ENCODE measurements around the gene GID8.
"Not testable (repeated sequence)": the region's sequence is repeated elsewhere in the genome, so short reads cannot be mapped to it uniquely, and the experiment has no call there.

The GID8 gene

DNA sequence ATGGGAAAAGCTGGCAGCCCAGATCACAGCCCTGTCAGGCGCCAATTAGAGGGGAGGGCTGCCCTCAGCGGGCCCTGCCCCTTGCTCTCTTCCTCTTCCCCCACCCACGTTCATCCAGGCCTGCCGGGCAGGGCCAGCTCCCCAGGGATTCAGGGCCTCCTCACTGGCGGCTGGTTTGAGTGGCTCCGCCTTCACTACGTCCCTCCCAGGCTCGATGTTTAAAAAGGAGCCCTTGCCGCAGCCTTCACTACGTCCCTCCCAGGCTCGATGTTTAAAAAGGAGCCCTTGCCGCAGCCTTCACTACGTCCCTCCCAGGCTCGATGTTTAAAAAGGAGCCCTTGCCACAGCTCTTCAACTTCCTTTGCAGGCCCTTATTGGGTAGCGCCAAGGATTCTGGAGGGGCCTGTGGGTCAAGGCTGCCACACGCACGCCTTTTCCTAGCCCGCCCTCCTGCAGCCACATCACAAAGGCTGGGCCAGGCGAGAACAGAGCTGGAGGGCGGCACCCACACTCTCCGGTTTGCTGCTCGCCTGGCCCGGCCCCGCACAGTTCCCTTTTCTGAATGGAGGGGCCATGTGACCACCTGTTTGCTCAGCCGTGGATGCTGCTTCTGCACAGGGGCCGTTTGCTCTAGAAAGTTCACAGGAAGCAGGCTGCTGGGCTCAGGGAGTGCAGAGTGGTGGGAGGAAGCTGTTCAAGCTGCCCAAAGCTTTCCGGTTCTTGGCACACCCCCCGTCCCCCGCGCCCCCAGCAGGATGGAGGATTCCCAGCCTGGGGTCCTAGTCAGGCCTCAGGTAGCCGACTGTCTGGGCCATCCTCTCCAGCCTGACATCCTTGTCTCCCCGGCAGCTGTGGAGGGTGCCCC, 16.1 kb downstream of the GID8 start:
- Mint-ChIP-seq H3K4me3 (peak overlapping the region; percentile 73), H3K36me3 (peaks cover 7% of the 10 kb centered on the region), H3K4me1 (peaks cover 30% of the 10 kb centered on the region), H3K27me3 (no peaks in the 10 kb centered on the region), H3K27ac (peak overlapping the region; percentile 43), H3K9me3 (no peaks in the 10 kb centered on the region)

DNA sequence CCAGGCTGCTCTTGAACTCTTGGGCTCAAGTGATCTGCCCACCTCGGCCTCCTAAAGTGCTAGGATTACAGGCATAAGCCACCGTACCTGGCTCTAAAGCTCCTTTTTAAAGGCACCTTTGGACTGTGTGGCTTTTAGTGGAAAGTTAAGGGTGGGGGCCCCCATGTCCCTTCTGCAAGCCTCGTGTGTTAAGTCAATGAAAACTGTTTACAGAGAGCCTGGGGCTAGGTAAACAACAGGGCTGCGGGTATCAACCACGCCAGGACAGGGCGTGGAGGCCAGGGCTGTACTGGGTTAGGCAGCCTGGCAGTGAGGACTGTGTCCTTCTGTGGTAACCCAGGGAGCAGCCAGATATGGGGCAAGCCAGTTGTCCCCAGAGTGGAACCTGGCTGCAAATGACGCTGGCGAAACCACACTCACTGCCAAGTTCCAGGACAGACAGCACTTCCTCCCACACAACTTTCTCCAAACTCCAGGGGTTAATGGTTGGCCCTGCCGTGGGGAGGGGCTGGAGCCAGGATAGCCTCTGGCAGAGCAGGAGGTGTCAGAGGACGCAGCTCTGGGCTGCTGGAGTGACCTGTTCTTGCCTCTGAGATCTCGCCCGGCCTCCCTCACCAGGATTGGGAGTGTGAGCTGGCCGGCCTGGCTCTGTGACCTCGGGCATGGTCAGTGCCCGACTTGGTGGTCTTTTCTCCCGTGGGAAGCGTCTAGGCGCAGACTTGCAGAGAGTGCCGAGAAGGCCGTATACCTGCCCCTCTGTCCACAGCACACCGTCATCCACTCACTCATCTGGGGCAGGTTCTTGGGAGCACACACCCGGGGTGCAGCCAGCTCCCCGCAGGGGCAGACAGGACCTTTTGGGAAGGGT, 17.8 kb downstream of the GID8 start:
- Mint-ChIP-seq H3K9me3 (no peaks in the 10 kb centered on the region), H3K27me3 (no peaks in the 10 kb centered on the region), H3K36me3 (no peaks in the 10 kb centered on the region), H3K4me3 (no peak overlapping the region), H3K27ac (no peak overlapping the region), H3K4me1 (peaks cover 35% of the 10 kb centered on the region)

DNA sequence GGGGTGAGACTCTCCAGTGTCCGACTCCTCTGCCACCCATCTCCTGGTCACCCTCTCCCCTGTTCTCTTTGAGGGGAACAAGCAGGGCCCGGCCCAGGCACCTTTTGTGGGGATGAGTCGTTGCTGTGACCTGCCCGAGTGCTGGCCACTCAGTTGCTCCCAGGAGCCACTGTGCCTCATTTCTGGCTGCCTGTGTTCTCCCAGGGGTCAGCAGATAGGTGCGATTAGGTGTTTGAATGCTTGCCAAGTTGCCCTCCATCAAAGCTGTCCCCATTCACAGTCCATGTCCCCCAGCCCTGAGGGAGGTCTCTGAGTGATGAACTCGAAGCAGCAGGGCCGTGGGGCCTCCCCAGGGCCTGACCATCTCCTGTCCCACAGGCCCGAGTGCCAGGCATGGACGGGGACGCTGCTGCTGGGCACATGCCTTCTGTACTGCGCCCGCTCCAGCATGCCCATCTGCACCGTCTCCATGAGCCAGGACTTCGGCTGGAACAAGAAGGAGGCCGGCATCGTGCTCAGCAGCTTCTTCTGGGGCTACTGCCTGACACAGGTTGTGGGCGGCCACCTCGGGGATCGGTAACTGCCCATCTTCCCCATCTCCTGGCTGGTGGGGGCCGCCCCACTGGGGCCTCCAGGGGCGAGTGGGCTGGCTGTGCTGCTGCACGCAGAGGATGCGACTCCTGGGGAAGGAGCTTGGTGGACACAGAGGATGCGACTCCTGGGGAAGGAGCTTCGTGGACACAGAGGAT, 18.6 kb downstream of the GID8 start:
- Mint-ChIP-seq H3K27me3 (no peaks in the 10 kb centered on the region), H3K9me3 (no peaks in the 10 kb centered on the region), H3K4me3 (no peak overlapping the region)

DNA sequence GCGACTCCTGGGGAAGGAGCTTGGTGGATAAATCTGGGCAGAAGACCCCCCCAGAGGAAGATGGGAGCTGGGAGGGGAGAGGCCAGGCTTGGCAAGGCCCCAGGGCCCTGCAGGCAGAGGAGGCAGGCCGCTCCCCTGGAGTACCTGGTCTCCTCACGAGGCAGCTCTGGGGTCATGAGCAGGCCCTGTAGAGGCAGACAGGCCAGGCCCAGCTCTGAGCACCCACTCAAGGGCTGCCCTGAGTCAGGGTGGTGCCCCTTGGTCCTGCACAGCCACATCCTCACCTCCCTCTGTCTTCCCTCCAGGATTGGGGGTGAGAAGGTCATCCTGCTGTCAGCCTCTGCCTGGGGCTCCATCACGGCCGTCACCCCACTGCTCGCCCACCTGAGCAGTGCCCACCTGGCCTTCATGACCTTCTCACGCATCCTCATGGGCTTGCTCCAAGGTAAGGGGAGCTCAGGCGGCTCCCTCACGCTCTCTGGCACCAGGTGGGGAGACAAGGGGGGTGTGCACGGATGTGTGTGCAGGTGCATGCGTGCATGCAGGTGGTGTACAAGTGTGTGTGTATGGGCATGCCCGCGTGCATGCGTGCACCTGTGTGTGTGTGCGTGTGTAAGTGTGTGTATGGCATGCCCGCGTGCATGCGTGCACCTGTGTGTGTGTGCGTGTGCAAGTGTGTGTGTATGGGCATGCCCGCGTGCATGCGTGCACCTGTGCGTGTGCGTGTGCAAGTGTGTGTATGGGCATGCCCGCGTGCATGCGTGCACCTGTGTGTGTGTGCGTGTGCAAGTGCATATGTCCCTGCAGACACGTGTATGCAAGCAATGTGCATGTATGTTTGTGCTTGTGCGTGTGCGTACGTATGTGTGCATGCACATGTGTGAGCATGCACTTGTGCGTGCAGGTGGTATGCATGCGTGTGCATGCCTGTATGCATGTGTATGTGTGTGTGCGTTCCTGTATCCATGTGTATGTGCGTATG, 19.5 kb downstream of the GID8 start:
- Mint-ChIP-seq H3K36me3 (no peaks in the 10 kb centered on the region), H3K27me3 (no peaks in the 10 kb centered on the region), H3K4me3 (no peak overlapping the region), H3K9me3 (no peaks in the 10 kb centered on the region), H3K4me1 (peaks cover 26% of the 10 kb centered on the region), H3K27ac (no peak overlapping the region)

More for the DNA sequence above, 18.6 kb downstream of the GID8 start:
- peaks cover 30% of the 10 kb centered on the region for H3K4me1 Mint-ChIP-seq
- no peaks in the 10 kb centered on the region for H3K36me3 Mint-ChIP-seq
- H3K27ac Mint-ChIP-seq = no peak overlapping the region

DNA sequence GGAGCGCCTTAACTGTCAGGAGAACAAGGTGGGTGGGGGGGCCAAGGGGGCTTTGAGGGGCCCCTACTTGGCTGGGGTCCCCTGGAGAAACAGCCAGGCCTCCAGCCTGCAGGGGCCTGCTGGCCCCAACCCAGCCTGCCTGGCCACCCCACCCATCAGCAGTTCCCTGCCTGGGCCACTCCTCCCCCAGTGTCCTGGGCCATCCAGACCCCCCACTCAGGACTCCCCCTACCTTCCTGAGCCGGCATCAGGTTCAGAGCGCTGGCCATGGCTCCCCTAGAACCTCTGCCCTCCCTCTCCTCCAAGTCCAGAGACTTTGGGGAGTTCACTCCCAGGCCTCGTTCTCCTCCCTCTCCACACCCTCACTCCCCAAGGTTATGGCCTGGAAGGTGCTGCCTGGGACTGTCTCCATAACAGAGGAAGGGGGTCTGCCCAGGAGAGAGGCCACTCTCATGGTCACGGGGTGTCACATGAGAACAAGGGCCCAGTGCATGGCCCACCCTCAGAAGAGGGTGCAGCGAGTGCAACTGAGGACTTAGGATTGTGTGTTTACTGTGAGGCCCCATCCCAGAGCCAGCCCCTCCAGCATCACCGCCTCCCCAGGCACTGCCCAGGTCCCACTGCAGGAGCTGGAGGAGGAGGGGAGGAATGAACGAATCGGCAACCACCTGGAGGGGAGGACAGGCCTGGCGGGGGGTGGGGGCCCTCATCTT, 20.6 kb downstream of the GID8 start:
- Mint-ChIP-seq H3K4me3 (no peak overlapping the region), H3K27me3 (no peaks in the 10 kb centered on the region), H3K36me3 (no peaks in the 10 kb centered on the region), H3K27ac (no peak overlapping the region), H3K4me1 (peaks cover 24% of the 10 kb centered on the region), H3K9me3 (no peaks in the 10 kb centered on the region)

DNA sequence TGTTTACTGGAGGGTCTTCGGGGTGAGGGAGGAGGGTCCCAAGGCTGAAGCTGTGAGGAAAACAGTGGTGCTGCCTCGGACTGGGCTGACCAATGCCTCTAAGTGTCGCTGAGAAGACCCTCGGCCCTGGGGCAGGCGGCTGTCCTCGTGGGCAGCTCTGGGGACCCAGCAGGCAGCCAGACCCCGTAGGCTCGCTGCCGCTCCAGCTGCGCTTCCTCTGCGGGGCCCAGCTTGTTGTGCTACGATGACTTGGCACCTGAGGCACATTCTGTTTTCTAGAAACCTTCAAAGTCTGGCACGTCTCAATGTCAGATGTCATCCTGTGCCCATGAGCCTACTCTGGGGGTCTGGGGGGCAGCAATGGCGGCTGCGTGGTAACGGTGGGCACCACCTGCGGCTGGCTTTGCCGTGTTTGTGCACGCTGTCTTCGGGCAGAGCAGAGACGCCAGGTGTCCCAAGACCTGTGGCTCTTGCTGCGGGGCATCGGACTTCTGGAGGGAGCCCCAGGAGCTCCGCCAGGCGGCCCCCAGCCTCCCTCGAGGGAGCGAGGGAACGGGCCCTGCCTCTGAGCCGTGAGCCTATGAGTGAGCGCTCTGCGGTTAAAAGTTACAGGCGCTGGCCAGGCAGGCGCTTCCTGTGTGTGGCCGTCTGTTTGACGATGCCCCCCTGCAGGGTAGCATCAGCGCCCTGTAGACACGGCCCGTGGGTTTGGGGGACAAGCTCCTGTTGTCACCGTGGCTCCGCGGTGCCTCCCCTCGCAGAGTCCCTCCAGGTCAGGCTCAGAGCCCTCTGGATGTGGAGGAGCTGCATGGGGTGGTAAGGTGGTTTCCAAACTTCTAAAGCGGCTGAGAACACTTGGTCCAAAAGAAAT, 21.4 kb downstream of the GID8 start:
- H3K4me1 Mint-ChIP-seq = peaks cover 16% of the 10 kb centered on the region
- H3K36me3 Mint-ChIP-seq = no peaks in the 10 kb centered on the region
- no peak overlapping the region for H3K27ac Mint-ChIP-seq
- no peaks in the 10 kb centered on the region for H3K9me3 Mint-ChIP-seq
- no peaks in the 10 kb centered on the region for H3K27me3 Mint-ChIP-seq
- H3K4me3 Mint-ChIP-seq = no peak overlapping the region

DNA sequence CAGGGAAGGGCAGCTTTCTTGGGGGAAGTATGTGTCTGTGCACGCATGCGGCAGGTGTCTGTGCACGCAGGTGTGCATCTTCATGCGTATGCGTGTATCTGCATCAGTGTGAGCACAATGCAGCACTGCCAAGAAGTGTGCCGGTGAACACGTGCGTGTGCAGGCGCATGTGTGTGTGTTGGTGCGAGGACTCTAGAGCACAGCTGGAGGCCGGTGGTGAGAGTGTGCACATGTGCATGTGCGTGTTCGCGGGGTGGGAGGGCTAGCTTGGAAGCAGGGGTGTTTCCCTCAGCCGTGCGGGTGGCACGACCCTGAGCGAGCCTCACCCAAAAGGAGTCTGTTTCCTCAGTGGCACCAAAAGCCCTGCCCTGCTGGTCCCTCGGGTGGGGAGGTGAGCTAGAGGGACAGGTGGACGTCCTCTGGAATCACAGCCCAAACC, 22.1 kb downstream of the GID8 start:
- H3K36me3 Mint-ChIP-seq = no peaks in the 10 kb centered on the region
- peaks cover 10% of the 10 kb centered on the region for H3K4me1 Mint-ChIP-seq
- H3K4me3 Mint-ChIP-seq = no peak overlapping the region
- no peak overlapping the region for H3K27ac Mint-ChIP-seq
- no peaks in the 10 kb centered on the region for H3K9me3 Mint-ChIP-seq
- no peaks in the 10 kb centered on the region for H3K27me3 Mint-ChIP-seq

DNA sequence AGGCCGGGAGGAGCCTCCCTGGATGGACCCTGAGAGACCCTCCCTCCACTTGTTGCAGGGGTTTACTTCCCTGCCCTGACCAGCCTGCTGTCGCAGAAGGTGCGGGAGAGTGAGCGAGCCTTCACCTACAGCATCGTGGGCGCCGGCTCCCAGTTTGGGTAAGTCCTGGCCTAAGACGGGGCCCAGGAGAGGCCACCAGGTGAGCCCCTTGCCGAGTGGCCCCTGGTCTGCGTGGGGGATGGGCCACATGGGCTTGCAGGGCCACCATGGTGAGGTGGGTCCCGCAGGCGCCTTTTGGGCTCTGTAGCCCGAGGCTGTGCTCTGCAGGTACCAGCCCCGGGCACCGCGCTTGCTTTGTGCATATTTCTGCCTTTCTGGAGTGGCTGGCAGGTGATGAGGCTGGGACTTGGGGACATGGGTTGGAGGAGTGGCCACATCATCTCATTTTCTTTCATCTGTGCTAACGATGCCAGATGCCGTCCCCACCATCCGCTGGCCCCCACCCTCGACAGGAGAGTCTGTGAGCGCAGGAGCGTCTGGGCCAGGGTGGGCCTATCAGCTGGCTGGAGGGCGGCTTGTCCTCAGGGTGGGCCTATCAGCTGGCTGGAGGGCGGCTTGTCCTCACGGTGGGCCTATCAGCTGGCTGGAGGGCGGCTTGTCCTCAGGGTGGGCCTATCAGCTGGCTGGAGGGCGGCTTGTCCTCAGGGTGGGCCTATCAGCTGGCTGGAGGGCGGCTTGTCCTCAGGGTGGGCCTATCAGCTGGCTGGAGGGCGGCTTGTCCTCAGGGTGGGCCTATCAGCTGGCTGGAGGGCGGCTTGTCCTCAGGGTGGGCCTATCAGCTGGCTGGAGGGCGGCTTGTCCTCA, 22.7 kb downstream of the GID8 start:
- H3K4me3 Mint-ChIP-seq, H3K9me3 Mint-ChIP-seq, H3K36me3 Mint-ChIP-seq, H3K27me3 Mint-ChIP-seq: not testable (repeated sequence)
- peak overlapping the region; percentile 55 for H3K27ac Mint-ChIP-seq
- H3K4me1 Mint-ChIP-seq = peaks cover 10% of the 10 kb centered on the region

DNA sequence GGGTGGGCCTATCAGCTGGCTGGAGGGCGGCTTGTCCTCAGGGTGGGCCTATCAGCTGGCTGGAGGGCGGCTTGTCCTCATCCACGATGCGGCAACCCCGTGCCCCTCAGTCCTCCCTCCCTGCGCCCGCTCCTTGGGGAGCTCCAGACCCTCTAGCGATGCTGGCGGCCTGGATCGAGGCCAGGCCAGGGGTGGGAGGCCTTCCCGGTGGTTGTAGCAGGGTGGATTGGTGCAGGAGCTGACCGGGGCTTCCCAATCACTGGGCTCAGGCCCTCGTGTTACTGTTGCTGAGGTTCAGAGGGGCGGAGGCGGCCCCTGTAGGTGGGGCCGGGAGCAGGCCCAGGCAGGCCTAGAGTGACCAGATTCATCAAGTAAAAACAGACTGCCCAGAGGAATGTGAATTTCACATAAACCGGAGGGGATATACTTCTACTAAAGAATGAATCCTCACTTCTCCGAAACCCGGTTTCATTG, 23.4 kb downstream of the GID8 start:
- no peaks in the 10 kb centered on the region for H3K27me3 Mint-ChIP-seq
- no peaks in the 10 kb centered on the region for H3K9me3 Mint-ChIP-seq
- no peaks in the 10 kb centered on the region for H3K36me3 Mint-ChIP-seq
- peaks cover 10% of the 10 kb centered on the region for H3K4me1 Mint-ChIP-seq
- no peak overlapping the region for H3K27ac Mint-ChIP-seq
- H3K4me3 Mint-ChIP-seq = no peak overlapping the region

DNA sequence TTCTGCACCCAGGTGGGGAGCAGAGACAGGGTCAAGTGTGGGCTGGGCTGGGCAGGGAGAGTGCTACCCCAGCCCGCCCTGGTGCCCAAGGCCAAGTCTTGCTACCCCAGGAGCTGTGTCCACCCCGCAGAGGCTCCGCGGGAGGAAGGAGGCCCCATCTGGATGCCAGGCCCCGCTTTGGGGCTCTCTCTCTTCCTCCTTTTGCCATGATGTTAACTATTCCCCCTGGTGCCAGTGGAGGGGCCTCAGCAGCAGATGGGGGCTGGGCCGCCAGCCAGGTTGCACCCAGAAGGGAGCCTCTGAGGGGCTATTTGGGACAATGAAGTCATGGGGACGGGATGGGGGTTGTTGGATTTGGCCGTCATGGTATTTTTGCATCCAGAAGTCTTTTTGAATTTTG, 23.9 kb downstream of the GID8 start:
- no peak overlapping the region for H3K27ac Mint-ChIP-seq
- no peak overlapping the region for H3K4me3 Mint-ChIP-seq
- H3K4me1 Mint-ChIP-seq = peaks cover 10% of the 10 kb centered on the region
- H3K36me3 Mint-ChIP-seq = no peaks in the 10 kb centered on the region
- no peaks in the 10 kb centered on the region for H3K27me3 Mint-ChIP-seq
- no peaks in the 10 kb centered on the region for H3K9me3 Mint-ChIP-seq

DNA sequence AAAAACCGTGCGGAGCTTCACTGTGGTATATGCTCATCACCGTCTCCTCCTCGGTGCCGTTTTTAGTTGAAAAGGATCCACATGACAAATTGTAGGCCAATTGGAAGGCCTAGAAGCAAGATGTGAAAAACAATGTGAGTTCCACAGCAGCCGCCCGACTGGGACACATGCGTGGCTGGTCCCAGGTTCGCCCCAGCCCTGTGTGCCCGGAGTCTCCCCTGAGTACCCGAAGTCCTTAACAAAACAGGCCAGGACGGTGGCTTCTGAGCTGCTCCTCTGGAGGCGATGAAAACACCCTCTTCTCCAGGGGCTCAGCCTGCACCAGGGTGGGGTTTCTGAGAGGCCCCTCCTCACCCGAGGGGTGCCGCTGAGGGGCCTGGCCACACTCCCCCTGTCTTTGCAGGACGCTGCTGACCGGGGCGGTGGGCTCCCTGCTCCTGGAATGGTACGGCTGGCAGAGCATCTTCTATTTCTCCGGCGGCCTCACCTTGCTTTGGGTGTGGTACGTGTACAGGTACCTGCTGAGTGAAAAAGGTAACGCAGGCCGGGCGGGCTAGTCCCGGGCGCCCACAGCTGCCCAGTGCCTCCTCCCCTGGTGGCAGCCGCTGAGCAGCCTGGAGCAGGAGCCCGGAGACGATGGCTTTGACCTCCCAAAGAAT, 24.4 kb downstream of the GID8 start:
- H3K4me1 Mint-ChIP-seq = peaks cover 10% of the 10 kb centered on the region
- no peak overlapping the region for H3K4me3 Mint-ChIP-seq
- no peak overlapping the region for H3K27ac Mint-ChIP-seq
- H3K9me3 Mint-ChIP-seq = no peaks in the 10 kb centered on the region
- H3K27me3 Mint-ChIP-seq = no peaks in the 10 kb centered on the region
- H3K36me3 Mint-ChIP-seq = no peaks in the 10 kb centered on the region

DNA sequence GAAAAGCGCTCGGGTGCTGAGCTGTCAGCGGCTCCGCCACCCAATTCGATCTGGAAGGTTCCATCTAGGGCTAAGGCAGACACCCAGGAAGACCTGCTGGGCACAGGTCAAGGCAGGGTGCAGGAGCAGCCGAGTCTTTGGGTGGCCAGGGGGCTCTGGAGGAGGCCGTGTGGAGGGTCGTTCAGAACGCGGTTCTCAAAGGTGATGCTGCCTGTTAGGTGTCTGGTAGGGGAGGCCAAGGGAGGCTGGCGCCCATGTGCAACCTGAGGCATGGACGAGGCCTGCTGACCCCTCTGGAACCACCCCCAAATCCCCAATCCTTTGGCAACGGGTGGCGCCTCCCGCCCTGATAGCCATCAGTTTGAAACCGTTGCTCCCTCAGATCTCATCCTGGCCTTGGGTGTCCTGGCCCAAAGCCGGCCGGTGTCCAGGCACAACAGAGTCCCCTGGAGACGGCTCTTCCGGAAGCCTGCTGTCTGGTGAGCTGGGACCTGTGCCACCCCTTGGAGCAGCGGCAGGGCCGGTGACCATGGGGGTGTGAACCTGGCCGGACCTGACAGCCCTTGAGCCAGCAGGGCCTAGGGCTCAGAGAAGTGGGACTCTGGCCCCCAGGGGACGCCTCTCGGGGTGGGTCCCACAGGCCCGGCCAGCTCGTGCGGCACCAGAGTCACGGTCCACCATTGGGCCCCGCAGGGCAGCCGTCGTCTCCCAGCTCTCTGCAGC, 25.1 kb downstream of the GID8 start:
- Mint-ChIP-seq H3K27me3 (no peaks in the 10 kb centered on the region), H3K9me3 (no peaks in the 10 kb centered on the region), H3K27ac (no peak overlapping the region), H3K4me1 (peaks cover 10% of the 10 kb centered on the region), H3K36me3 (no peaks in the 10 kb centered on the region), H3K4me3 (no peak overlapping the region)

All from activated naive CD4-positive, alpha-beta T cell treated with anti-CD3 and anti-CD28 coated beads, Interleukin-2, amount 50 U/mL, for 24 hours (primary cell).